Measurements from ENCODE around the gene OAS2.

OAS2 gene

DNA sequence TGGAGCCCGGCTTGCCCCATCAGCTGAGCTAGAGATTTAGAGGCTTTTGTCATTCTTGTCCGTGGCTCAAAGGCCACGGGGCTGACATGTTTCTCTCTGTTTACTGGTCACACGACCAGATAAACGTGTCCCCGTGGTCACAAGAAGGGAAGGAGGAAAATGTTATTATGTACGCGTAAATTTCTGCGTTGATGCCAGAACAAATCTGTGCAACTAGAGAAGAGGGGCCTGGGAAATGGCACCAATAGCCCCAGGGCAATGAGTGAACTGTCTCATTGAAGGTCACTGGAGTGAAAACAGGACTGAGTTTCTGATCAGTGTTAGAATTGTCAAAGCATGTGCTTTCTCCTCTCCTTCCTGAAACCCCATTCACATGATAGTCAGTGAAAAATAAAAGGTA lies 25.3 kb downstream of the OAS2 start:
- Histone ChIP-seq H3K27ac (ENCODE audit: low read depth, low read length) (no peak overlapping the region), H3K36me3 (ENCODE audit: low read length) (no peaks in the 10 kb centered on the region; the same call in 1 of the 2 replicates), H3K9me3 (ENCODE audit: insufficient read depth, low read length) (no peaks in the 10 kb centered on the region; the same call in 1 of the 2 replicates), H3K79me2 (ENCODE audit: insufficient read depth, low read length) (no peaks in the 10 kb centered on the region), H3K9me2 (replicated peaks; ENCODE audit: insufficient read depth, low read length) (no peaks in the 10 kb centered on the region), H2AFZ (ENCODE audit: low read depth, low read length, severe bottlenecking) (no peak overlapping the region), H3F3A (ENCODE audit: insufficient read depth) (peaks cover 8% of the 10 kb centered on the region), H3K4me3 (ENCODE audit: insufficient read depth, low read length, poor library complexity, severe bottlenecking) (no peak overlapping the region), H3K9ac (ENCODE audit: low read length) (no peak overlapping the region), H4K20me1 (ENCODE audit: low read depth, low read length) (no peaks in the 10 kb centered on the region), H3K27me3 (ENCODE audit: low read length) (no peaks in the 10 kb centered on the region), H3K4me2 (ENCODE audit: low read depth, low read length, poor library complexity, severe bottlenecking) (no peak overlapping the region)
- TF ChIP-seq EZH2phosphoT487 (conservative IDR thresholded peaks at IDR 0.05; ENCODE audit: low read length) (no peak), CTCF (IDR thresholded peaks at IDR 0.05; ENCODE audit: insufficient read depth, low read length, poor library complexity, severe bottlenecking) (no peak)

DNA sequence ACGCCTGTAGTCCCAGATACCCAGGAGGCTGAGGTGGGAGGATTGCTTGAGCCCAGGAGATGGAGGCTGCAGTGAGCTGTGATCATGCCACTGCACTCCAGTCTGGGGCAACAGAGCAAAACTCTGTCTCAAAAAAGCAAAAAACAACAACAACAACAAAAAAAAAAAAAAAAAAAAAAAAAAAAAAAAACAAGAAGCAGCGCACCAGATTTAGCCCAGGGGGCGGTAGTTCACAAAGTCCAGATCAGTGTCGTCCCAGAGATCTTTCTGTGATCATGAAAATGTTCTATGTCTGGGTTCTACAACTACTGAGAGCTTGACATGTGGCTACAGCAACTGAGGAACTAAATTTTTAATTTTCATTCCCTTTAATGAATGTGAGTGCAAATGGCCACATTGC lies 27.4 kb downstream of the OAS2 start:
- Histone ChIP-seq H3K4me2 (ENCODE audit: low read depth, low read length, poor library complexity, severe bottlenecking) (no peak overlapping the region), H3K4me3 (ENCODE audit: insufficient read depth, low read length, poor library complexity, severe bottlenecking) (no peak overlapping the region), H3K27ac (ENCODE audit: low read depth, low read length) (no peak overlapping the region), H3K27me3 (ENCODE audit: low read length) (no peaks in the 10 kb centered on the region), H3K9ac (ENCODE audit: low read length) (no peak overlapping the region), H3K9me2 (replicated peaks; ENCODE audit: insufficient read depth, low read length) (no peaks in the 10 kb centered on the region), H2AFZ (ENCODE audit: low read depth, low read length, severe bottlenecking) (no peak overlapping the region), H4K20me1 (ENCODE audit: low read depth, low read length) (no peaks in the 10 kb centered on the region), H3K36me3 (ENCODE audit: low read length) (no peaks in the 10 kb centered on the region), H3K9me3 (ENCODE audit: insufficient read depth, low read length) (no peaks in the 10 kb centered on the region), H3F3A (ENCODE audit: insufficient read depth) (no peaks in the 10 kb centered on the region), H3K79me2 (ENCODE audit: insufficient read depth, low read length) (no peaks in the 10 kb centered on the region)
- TF ChIP-seq CTCF (IDR thresholded peaks at IDR 0.05; ENCODE audit: insufficient read depth, low read length, poor library complexity, severe bottlenecking) (peak; percentile 32), EZH2phosphoT487 (conservative IDR thresholded peaks at IDR 0.05; ENCODE audit: low read length) (no peak)

DNA sequence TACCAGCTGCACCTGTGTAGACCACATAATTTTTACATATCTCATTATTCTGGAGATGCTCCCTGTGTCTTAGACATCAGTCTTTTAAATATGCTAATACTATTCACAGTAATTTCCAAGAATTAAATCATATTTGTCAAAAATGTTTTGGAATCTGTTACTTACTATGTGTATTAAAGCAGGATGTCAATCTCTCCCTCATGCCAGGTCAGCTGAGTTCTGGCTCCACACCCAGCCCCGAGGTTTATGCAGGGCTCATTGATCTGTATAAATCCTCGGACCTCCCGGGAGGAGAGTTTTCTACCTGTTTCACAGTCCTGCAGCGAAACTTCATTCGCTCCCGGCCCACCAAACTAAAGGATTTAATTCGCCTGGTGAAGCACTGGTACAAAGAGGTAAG lies 27.9 kb downstream of the OAS2 start:
- Histone ChIP-seq H3K27ac (ENCODE audit: low read depth, low read length) (no peak overlapping the region), H3K9me3 (ENCODE audit: insufficient read depth, low read length) (0 out of 2 replicates have a peak, but pooled peaks cover 2% of the 10 kb centered on the region), H3K27me3 (ENCODE audit: low read length) (no peaks in the 10 kb centered on the region), H2AFZ (ENCODE audit: low read depth, low read length, severe bottlenecking) (no peak overlapping the region), H3F3A (ENCODE audit: insufficient read depth) (no peaks in the 10 kb centered on the region), H3K9me2 (replicated peaks; ENCODE audit: insufficient read depth, low read length) (no peaks in the 10 kb centered on the region), H3K9ac (ENCODE audit: low read length) (no peak overlapping the region), H3K36me3 (ENCODE audit: low read length) (peaks cover under 1% of the 10 kb centered on the region; the same call in 1 of the 2 replicates), H3K79me2 (ENCODE audit: insufficient read depth, low read length) (no peaks in the 10 kb centered on the region), H3K4me2 (ENCODE audit: low read depth, low read length, poor library complexity, severe bottlenecking) (no peak overlapping the region), H3K4me3 (ENCODE audit: insufficient read depth, low read length, poor library complexity, severe bottlenecking) (no peak overlapping the region), H4K20me1 (ENCODE audit: low read depth, low read length) (no peaks in the 10 kb centered on the region)
- TF ChIP-seq CTCF (IDR thresholded peaks at IDR 0.05; ENCODE audit: insufficient read depth, low read length, poor library complexity, severe bottlenecking), result no peak
- no peak for TF ChIP-seq EZH2phosphoT487 (conservative IDR thresholded peaks at IDR 0.05; ENCODE audit: low read length)

Data from SU-DHL-6 (cell line).